Measurements from ENCODE around the gene KDM5C.

Gene KDM5C

GRCh38 chrX:53249408-53250042 lies 24.5 kb upstream of the KDM5C start:
- DNase-seq: no peak

GRCh38 chrX:53247928-53248327 lies 22.9 kb upstream of the KDM5C start:
- DNase-seq: no peak

GRCh38 chrX:53246231-53246630 lies 21.2 kb upstream of the KDM5C start:
- DNase-seq: no peak

- DNase-seq: no peak
Measured at GRCh38 chrX:53244610-53245009, 19.6 kb upstream of the KDM5C start.

GRCh38 chrX:53242310-53242709 lies 17.3 kb upstream of the KDM5C start:
- no peak for DNase-seq

- DNase-seq: no peak
Measured at GRCh38 chrX:53241558-53241957, 16.6 kb upstream of the KDM5C start.

- peak; percentile 10 for DNase-seq
Measured at GRCh38 chrX:53239474-53239873, 14.5 kb upstream of the KDM5C start.

GRCh38 chrX:53237056-53237455 lies 12.0 kb upstream of the KDM5C start:
- DNase-seq: no peak

- DNase-seq: no peak
Measured at GRCh38 chrX:53236025-53236679, 11.1 kb upstream of the KDM5C start.

- DNase-seq: no peak
Measured at GRCh38 chrX:53235566-53235965, 10.6 kb upstream of the KDM5C start.

GRCh38 chrX:53234484-53234883 lies 9.5 kb upstream of the KDM5C start:
- DNase-seq: no peak

- no peak for DNase-seq
Measured at GRCh38 chrX:53233536-53233935, 8.5 kb upstream of the KDM5C start.

- no peak for DNase-seq
Measured at GRCh38 chrX:53230116-53230515, 5.1 kb upstream of the KDM5C start.

GRCh38 chrX:53227224-53227765 lies 2.3 kb upstream of the KDM5C start:
- DNase-seq: no peak

- DNase-seq: peak; percentile 40
Measured at GRCh38 chrX:53223955-53224859, 800 bp downstream of the KDM5C start.

- DNase-seq: no peak
Measured at GRCh38 chrX:53223068-53223693, 1.8 kb downstream of the KDM5C start.

GRCh38 chrX:53211391-53211978 lies 13.5 kb downstream of the KDM5C start:
- no peak for DNase-seq

GRCh38 chrX:53196678-53197077 lies 28.3 kb downstream of the KDM5C start:
- no peak for DNase-seq

- DNase-seq: no peak
Measured at GRCh38 chrX:53195401-53195800, 29.6 kb downstream of the KDM5C start.

- no peak for DNase-seq
Measured at GRCh38 chrX:53194308-53194707, 30.7 kb downstream of the KDM5C start.

- no peak for DNase-seq
Measured at GRCh38 chrX:53193093-53193492, 31.9 kb downstream of the KDM5C start.

- no peak for DNase-seq
Measured at GRCh38 chrX:53190363-53190960, 34.5 kb downstream of the KDM5C start.
